SK-N-SH treated with all-trans-retinoic acid at 6 μM for 48 hours (cell line): ENCODE data around the gene ACBD6.

Source experiments
- ATAC-seq: fragments of 200-7000 bp; cut with Tn5 transposase; 3 replicates; pipeline ENCODE4 v1.9.1; 2020; ENCODE audit warnings: mild to moderate bottlenecking, moderate library complexity
- ARNTL ChIP-seq: fragments of 450-650 bp; formaldehyde crosslinking; IDR thresholded peaks from 2 replicates; pipeline ENCODE4 v1.5.0; 2020; ENCODE audit warnings: low read depth, mild to moderate bottlenecking, moderate library complexity, borderline replicate concordance
- BACH2 ChIP-seq: fragments of 250-450 bp; sonication (Bioruptor Pico); IDR thresholded peaks from 2 replicates; pipeline ENCODE4 v1.9.0; 2021; ENCODE audit warnings: mild to moderate bottlenecking, borderline replicate concordance
- ESRRG ChIP-seq: fragments of 250-450 bp; sonication (Bioruptor Pico); IDR thresholded peaks from 2 replicates; pipeline ENCODE4 v1.6.1; 2021; ENCODE audit warnings: mild to moderate bottlenecking
- ISL1 ChIP-seq: fragments of 250-450 bp; sonication (Bioruptor Pico); IDR thresholded peaks from 2 replicates; pipeline ENCODE4 v2.1.2; 2022; ENCODE audit warnings: mild to moderate bottlenecking, moderate library complexity
- OSR1 ChIP-seq: fragments of 250-450 bp; sonication (Bioruptor Pico); IDR thresholded peaks from 2 replicates; pipeline ENCODE4 v1.8.0; 2022; ENCODE audit warnings: moderate library complexity, mild to moderate bottlenecking, inconsistent platforms
- PPARA ChIP-seq: fragments of 250-450 bp; sonication (Bioruptor Pico); IDR thresholded peaks from 2 replicates; pipeline ENCODE4 v1.5.0; 2020; ENCODE audit warnings: mild to moderate bottlenecking, borderline replicate concordance
- RARB ChIP-seq: fragments of 250-450 bp; sonication (Bioruptor Pico); IDR thresholded peaks from 2 replicates; pipeline ENCODE4 v1.8.0; 2021; ENCODE audit warnings: mild to moderate bottlenecking, moderate library complexity
- TCF4 ChIP-seq: fragments of 250-450 bp; sonication (Bioruptor Pico); IDR thresholded peaks from 2 replicates; pipeline ENCODE4 v1.8.0; 2021; ENCODE audit warnings: mild to moderate bottlenecking, moderate library complexity, borderline replicate concordance
- ZC3H10 ChIP-seq: fragments of 250-450 bp; sonication (Bioruptor Pico); IDR thresholded peaks from 2 replicates; pipeline ENCODE4 v1.5.1; 2021; ENCODE audit warnings: mild to moderate bottlenecking, moderate library complexity
- ZFP3 ChIP-seq: fragments of 250-450 bp; sonication (Bioruptor Pico); IDR thresholded peaks from 2 replicates; pipeline ENCODE4 v1.5.0; 2020; ENCODE audit warnings: mild to moderate bottlenecking, moderate library complexity
- ZFP30 ChIP-seq: fragments of 450-650 bp; formaldehyde crosslinking; IDR thresholded peaks from 2 replicates; pipeline ENCODE4 v1.5.0; 2022; ENCODE audit warnings: mild to moderate bottlenecking, moderate library complexity
- ZNF565 ChIP-seq: fragments of 450-650 bp; formaldehyde crosslinking; conservative IDR thresholded peaks from 2 replicates; pipeline ENCODE4 v1.5.0; 2020; ENCODE audit warnings: low read depth, mild to moderate bottlenecking, moderate library complexity
- ZNF8 ChIP-seq: fragments of 450-650 bp; formaldehyde crosslinking; IDR thresholded peaks from 2 replicates; pipeline ENCODE4 v1.5.0; 2020; ENCODE audit warnings: mild to moderate bottlenecking, moderate library complexity
- TF ChIP-seq, protein P1 (sequence below): fragments of 250-450 bp; sonication (Bioruptor Pico); IDR thresholded peaks from 2 replicates; pipeline ENCODE4 v1.5.0; 2020; ENCODE audit warnings: mild to moderate bottlenecking, moderate library complexity
- TF ChIP-seq, protein P2 (sequence below): fragments of 250-450 bp; sonication (Bioruptor Pico); IDR thresholded peaks from 2 replicates; pipeline ENCODE4 v1.8.0; 2021; ENCODE audit warnings: low read depth, mild to moderate bottlenecking, moderate library complexity, borderline replicate concordance
- TF ChIP-seq, protein P3 (sequence below): fragments of 250-450 bp; sonication (Bioruptor Pico); IDR thresholded peaks from 2 replicates; pipeline ENCODE4 v1.5.1; 2021; ENCODE audit warnings: mild to moderate bottlenecking, moderate library complexity
- TF ChIP-seq, protein P4 (sequence below): fragments of 250-450 bp; sonication (Bioruptor Pico); IDR thresholded peaks from 2 replicates; pipeline ENCODE4 v1.8.0; 2020; ENCODE audit warnings: mild to moderate bottlenecking, moderate library complexity, borderline replicate concordance
- TF ChIP-seq, protein P5 (sequence below): fragments of 250-450 bp; sonication (Bioruptor Pico); IDR thresholded peaks from 2 replicates; pipeline ENCODE4 v1.5.1; 2020; ENCODE audit warnings: low read depth, mild to moderate bottlenecking, moderate library complexity

ACBD6 gene

DNA sequence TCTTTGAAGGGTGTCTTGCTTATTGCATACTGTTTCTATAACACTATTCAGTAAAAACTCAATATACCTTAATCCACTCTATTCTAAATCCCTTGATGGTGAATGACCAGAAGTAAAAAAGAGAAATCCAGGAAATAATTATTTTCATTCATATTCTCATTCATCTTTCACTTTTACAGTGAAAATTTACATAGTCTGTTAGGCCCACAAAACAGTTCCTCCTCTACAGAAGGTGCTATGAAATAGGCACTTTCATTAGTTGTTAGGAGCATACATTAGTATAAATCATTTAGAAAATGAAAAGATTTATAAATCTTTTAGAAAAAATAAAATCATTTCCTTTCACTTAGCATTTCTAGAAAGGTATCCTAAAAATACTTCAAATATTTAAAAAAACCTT lies 157.2 kb downstream of the ACBD6 start (continued):
- TF ChIP-seq, protein P1, sequence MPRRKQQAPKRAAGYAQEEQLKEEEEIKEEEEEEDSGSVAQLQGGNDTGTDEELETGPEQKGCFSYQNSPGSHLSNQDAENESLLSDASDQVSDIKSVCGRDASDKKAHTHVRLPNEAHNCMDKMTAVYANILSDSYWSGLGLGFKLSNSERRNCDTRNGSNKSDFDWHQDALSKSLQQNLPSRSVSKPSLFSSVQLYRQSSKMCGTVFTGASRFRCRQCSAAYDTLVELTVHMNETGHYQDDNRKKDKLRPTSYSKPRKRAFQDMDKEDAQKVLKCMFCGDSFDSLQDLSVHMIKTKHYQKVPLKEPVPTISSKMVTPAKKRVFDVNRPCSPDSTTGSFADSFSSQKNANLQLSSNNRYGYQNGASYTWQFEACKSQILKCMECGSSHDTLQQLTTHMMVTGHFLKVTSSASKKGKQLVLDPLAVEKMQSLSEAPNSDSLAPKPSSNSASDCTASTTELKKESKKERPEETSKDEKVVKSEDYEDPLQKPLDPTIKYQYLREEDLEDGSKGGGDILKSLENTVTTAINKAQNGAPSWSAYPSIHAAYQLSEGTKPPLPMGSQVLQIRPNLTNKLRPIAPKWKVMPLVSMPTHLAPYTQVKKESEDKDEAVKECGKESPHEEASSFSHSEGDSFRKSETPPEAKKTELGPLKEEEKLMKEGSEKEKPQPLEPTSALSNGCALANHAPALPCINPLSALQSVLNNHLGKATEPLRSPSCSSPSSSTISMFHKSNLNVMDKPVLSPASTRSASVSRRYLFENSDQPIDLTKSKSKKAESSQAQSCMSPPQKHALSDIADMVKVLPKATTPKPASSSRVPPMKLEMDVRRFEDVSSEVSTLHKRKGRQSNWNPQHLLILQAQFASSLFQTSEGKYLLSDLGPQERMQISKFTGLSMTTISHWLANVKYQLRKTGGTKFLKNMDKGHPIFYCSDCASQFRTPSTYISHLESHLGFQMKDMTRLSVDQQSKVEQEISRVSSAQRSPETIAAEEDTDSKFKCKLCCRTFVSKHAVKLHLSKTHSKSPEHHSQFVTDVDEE (CRISPR knock-in tag) = no peak
- no peak for TF ChIP-seq ZC3H10

DNA sequence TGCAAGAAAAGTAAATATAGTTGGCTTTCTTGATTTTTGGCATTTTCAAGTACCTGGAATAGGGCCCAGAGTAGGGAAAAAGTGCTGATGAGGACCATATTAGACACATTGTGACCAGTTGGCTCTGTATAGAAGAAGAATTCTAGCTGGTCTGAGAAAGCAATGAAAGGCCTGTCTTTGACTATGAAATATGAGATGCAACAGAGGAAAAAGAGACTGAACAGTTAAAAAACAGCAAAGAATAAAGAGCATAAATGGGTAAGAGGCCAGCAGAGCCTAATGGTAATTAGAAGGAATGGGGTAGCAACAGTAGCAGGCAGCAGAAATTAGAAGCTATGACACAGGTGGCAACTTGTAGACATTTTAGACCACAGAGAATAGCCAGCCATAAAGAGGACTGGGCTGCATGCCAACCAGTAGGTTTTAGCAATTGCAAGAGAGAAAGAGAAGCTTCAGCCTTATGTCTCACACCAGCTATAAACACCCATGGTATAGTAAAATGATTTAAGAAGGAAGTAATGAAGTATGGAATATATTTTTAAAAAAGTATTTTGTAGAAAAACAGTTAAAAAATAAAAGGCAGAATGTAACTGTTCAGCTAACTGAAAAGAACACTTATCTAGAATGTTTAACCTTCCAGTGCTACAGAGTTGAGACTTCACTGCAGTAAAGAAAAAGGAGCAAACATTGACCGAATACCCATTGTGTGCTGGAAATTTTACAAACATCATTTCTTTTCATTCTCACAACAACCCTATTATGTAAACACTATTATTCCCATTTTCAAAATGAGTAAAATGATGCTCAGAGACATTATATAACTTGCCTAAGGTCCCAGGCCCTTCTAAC lies 158.2 kb downstream of the ACBD6 start:
- TF ChIP-seq ARNTL (CRISPR knock-in tag) (no peak), ESRRG (no peak), OSR1 (CRISPR knock-in tag) (no peak), RARB (no peak), ZFP30 (CRISPR knock-in tag) (no peak)
- TF ChIP-seq, protein P2, sequence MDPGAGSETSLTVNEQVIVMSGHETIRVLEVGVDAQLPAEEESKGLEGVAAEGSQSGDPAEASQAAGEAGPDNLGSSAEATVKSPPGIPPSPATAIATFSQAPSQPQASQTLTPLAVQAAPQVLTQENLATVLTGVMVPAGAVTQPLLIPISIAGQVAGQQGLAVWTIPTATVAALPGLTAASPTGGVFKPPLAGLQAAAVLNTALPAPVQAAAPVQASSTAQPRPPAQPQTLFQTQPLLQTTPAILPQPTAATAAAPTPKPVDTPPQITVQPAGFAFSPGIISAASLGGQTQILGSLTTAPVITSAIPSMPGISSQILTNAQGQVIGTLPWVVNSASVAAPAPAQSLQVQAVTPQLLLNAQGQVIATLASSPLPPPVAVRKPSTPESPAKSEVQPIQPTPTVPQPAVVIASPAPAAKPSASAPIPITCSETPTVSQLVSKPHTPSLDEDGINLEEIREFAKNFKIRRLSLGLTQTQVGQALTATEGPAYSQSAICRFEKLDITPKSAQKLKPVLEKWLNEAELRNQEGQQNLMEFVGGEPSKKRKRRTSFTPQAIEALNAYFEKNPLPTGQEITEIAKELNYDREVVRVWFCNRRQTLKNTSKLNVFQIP (CRISPR knock-in tag) = no peak
- TF ChIP-seq, protein P3, sequence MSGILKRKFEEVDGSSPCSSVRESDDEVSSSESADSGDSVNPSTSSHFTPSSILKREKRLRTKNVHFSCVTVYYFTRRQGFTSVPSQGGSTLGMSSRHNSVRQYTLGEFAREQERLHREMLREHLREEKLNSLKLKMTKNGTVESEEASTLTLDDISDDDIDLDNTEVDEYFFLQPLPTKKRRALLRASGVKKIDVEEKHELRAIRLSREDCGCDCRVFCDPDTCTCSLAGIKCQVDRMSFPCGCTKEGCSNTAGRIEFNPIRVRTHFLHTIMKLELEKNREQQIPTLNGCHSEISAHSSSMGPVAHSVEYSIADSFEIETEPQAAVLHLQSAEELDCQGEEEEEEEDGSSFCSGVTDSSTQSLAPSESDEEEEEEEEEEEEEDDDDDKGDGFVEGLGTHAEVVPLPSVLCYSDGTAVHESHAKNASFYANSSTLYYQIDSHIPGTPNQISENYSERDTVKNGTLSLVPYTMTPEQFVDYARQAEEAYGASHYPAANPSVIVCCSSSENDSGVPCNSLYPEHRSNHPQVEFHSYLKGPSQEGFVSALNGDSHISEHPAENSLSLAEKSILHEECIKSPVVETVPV (CRISPR knock-in tag) = no peak
- TF ChIP-seq, protein P4, sequence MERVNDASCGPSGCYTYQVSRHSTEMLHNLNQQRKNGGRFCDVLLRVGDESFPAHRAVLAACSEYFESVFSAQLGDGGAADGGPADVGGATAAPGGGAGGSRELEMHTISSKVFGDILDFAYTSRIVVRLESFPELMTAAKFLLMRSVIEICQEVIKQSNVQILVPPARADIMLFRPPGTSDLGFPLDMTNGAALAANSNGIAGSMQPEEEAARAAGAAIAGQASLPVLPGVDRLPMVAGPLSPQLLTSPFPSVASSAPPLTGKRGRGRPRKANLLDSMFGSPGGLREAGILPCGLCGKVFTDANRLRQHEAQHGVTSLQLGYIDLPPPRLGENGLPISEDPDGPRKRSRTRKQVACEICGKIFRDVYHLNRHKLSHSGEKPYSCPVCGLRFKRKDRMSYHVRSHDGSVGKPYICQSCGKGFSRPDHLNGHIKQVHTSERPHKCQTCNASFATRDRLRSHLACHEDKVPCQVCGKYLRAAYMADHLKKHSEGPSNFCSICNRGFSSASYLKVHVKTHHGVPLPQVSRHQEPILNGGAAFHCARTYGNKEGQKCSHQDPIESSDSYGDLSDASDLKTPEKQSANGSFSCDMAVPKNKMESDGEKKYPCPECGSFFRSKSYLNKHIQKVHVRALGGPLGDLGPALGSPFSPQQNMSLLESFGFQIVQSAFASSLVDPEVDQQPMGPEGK (CRISPR knock-in tag) = no peak
- peak; percentile 86 for ATAC-seq

DNA sequence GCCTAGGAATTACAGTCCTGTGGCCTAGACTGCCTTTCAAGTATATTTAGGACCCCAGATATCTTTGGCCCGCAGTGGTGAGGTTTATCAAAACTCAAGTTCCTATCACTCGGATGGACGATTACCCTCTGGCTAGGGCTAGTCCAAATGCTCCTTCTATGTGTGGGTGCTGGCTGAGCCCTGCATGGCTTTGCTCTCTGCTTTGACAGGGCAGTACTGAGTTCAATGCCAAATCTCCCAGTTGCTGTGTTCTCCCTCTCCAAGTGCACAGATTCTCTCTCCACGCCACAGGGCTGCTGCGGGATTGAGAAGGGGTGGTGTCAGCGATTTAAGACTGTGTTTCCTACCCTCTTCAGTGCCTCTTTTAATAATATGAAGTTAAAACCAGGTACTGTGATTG lies 175.3 kb downstream of the ACBD6 start:
- no peak for ATAC-seq
- TF ChIP-seq TCF4 (CRISPR knock-in tag) (no peak), RARB (no peak), ISL1 (CRISPR knock-in tag) (no peak), BACH2 (no peak)
- TF ChIP-seq, protein P5, sequence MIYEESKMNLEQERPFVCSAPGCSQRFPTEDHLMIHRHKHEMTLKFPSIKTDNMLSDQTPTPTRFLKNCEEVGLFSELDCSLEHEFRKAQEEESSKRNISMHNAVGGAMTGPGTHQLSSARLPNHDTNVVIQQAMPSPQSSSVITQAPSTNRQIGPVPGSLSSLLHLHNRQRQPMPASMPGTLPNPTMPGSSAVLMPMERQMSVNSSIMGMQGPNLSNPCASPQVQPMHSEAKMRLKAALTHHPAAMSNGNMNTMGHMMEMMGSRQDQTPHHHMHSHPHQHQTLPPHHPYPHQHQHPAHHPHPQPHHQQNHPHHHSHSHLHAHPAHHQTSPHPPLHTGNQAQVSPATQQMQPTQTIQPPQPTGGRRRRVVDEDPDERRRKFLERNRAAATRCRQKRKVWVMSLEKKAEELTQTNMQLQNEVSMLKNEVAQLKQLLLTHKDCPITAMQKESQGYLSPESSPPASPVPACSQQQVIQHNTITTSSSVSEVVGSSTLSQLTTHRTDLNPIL (CRISPR knock-in tag) = no peak
- TF ChIP-seq, all 23 proteins: peak for 0

DNA sequence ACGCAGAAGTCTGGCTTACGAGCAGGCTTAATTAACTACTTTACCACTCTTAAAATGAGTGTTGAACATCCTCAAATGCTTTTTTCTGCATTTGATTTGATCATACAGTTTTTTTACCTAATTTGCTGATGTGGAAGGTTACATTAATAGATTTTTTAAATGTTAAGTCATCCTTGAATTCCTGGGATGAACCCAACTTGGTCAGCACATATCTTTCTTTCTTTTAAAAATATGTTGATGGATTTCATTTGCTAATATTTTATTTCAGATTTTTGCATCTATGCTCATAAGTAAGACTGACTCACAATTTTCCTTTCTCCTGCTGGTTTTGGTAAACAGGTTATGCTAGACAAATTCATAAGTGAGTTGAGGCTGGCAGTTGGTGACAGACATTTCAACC lies 189.5 kb downstream of the ACBD6 start:
- ATAC-seq = no peak
- TF ChIP-seq RARB (no peak), TCF4 (CRISPR knock-in tag) (no peak), PPARA (CRISPR knock-in tag) (no peak), ZNF8 (CRISPR knock-in tag) (no peak), ZNF565 (CRISPR knock-in tag) (no peak), ISL1 (CRISPR knock-in tag) (no peak), ZFP30 (CRISPR knock-in tag) (no peak), ZFP3 (CRISPR knock-in tag) (no peak), BACH2 (no peak)
- TF ChIP-seq, protein P3 (CRISPR knock-in tag) = no peak
- TF ChIP-seq, protein P5 (CRISPR knock-in tag) = no peak
- TF ChIP-seq, protein P1 (CRISPR knock-in tag) = no peak
